NCI-H226 (cell line): ENCODE data around the gene FBXL4.
A peak's percentile ranks its signal among the peaks of the same experiment; 100 is the strongest.
"Not testable (repeated sequence)": the region's sequence is repeated elsewhere in the genome, so short reads cannot be mapped to it uniquely, and the experiment has no call there.

ENCODE experiments used
- DNase-seq: peaks from one replicate; pipeline ENCODE4 v3.0.0-alpha.2; 2015

FBXL4 gene

DNA sequence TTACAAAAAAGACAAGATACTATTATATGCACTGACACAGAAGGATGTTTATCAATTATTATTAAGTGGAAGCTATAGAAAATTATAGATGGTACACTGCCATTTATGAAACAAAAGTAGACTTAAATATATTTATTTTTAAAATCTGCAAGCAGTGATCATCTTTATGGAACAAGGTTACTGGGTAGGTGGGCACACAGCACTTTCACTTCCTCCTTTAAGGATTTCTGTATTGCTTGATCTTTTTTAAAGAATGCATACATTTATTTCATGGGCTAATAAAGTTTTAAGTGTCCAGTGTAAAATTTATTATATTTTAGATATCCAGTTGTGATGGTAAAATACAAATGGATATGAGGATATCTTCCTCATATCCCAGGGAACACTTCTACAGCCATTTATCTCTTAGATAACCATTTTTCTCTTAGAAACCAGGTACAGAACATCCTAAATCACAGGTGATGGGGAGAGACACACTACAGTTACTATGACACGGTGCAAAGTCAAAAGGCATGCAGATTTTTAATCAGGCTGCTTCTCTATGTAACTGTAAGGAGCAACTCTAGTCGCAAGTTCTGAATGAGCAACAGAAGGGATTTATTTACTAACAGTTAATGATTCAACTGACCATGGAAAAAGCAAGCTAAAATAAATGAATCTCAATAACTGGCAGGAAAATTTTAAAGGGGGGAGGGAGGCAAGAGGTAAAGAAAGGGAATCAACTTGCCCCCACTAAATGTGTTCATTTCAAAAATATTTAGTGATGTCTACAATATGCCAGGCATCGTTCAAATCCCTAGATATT is 2.2 kb downstream of the FBXL4 start:
- no peak for DNase-seq

DNA sequence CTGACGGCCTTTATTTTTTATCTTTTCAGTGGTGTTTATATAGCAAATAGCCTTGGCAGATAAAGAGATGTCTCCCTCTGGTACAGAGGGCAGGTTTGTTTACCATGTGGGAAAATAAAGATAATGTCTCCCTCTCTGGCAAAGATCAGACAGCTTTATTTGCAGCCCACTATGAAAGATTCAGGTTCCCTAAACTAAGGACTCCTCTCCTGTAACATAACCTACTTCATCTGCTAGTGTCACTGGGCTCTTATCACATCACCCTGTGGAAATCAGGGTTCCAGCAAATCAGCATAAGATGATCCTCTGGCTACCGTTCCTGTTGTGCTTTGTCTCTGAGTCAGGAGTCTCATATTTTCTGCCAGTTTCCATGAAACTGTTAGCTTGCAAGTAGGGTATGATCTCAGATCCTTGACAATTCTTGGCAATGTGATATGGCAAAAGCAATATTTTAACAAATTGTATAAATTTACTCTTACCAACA is 3.1 kb downstream of the FBXL4 start:
- peak; percentile 66 for DNase-seq

DNA sequence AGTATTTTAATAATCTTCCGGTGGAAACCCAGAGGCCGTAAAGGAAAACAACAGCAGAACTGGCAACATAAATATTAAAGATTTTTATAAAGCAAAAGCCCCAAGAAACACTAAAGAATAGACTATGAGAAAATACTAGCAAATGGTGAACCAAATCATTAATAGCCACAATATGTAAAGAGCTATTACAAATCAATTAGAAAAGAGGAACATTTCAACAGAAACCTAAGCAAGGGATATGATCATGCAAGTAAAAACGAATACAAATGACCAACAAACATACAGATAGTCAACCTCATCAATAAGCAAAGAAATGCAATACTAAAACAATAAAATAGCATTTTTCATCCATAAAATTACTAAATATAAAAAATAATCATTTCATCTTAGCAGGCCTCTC is 3.6 kb downstream of the FBXL4 start:
- DNase-seq: no peak

DNA sequence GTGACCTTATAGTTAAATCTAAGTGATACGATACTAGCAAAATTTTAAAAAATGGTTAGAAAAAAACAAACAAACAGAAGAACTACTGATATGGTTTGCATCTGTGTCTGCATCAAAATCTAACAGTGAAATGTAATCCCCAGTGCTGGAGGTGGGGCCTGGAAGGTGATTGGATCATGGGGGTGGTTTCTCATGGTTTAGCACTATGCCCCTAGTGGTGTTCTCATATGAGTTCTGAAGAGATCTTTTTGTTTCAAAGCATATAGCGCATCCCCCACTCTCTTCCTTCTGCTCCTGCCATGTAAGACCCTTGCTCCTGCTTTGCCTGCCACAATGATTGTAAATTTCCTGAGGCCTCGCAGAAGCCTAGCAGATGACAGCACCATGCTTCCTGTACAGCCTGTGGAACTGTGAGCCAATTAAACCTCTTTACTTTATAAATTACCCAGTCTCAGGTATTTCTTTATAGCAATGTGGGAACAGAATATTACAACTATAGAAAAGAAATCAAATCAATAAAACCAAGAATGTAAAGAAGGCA is 5.4 kb downstream of the FBXL4 start:
- no peak for DNase-seq

DNA sequence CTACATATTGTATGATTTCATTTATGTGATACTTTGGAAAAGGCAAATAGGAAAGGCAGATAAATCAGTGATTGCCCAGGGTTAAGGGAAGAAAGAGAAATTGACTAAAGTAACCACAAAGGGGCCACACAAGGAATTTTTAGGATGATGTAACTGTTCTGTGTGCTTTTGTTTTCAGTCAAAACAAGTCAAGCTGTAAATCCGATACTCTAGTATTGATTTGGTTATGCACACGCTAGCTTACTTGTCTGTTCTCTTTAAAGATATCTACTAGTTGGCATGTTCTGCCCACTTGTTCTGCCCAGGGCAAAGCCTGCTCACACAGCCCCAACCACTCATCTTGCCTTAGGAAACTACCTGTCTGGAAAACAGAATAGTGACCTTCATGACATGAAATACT is 6.4 kb downstream of the FBXL4 start:
- no peak for DNase-seq

DNA sequence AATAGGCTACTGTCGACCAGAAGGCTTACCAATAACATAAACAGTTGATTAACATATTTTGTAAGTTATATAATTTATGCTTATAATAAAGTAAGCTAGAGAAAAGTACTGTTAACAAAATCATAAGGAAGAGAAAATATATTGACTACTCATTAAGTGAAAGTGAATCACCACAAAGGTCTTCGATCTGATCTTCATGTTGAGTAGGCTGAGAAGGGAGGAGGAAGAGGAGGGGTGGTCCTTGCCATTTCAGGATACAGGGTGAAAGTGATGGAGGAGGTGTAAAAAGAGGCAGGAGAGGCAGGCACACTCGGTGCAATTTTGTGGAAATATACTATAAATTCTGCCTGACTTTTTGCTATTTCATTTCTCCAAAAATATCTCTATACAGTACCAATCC is 10.4 kb downstream of the FBXL4 start:
- DNase-seq: no peak

DNA sequence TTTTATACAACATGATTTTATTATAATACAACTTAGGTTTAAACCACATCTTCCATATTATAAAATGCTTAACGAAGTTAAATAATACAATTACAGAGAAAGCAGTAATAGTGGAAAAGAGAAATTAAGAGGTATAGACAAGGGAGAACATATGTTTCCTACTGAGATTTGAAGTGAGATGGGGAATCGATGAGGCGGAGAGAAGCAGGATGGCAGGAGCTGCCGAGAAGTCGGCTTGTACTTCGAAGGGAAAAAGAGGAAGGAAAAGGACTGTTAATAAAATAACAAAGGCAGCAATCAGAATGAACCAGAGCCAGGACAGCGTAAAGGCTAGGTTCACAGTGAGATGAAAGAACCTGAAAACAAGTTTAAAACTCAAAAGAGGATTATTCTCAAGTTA is 15.4 kb downstream of the FBXL4 start:
- no peak for DNase-seq

DNA sequence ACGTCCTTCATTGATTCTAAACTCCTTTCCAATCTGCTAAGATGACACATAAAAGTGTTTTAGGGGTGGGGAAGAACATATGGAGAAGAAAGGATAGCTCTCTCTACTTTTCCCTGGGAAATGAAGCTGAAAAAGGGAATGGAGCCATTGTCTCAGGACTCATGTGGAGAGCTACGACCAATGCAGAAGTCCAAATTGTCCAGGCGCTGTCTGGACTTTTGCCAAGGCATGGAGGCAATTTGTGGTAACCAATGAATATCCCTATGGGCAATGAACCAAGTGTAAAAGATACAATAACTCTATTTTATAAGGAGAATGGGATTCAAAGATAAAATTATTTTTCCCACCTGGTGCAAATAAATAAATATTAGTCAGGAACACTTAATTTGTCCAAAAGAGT is 16.1 kb downstream of the FBXL4 start:
- no peak for DNase-seq

DNA sequence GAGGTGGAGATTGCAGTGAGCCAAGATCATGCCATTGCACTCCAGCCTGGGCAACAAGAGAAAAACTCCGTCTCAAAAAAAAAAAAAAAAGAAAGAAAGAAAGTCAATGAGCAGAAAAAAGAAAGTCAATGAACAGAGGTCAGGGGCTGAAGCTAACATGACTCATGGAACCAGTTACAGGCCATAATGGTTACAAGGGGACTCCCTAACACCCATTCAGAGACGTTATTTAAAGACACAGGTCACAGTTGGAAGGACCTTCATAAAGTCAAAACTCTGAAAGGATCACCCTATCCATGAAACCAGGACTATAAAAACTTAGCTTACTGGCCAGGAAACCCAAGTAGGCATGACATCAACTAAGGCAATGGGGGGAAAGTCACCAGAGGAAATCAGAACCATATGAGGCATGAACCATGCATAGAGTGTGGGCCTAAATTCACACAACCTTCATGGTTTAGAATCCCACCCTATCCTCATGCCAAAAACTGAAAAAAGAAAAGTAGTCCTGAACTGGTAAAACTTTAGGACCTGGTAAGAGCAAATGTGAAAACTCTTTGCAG is 18.2 kb downstream of the FBXL4 start:
- DNase-seq: no peak

DNA sequence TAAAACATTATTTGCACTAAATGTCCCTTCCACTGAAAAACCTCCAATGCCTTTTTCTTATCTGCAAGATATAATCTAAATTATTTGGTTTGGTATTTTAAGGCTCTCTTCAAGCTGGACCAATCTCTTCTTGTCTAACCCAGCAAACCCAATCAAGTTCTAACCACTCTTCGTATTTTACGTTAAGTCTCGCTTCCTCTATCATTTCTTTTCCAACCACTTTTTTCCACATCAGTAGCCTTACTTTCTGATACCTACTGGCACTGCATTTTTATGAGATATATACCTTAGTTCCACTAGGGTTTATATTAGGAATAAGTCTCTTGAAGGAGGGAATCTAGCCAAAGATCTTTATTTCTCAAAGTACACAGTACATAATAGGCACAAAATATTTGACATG is 19.1 kb downstream of the FBXL4 start:
- no peak for DNase-seq

DNA sequence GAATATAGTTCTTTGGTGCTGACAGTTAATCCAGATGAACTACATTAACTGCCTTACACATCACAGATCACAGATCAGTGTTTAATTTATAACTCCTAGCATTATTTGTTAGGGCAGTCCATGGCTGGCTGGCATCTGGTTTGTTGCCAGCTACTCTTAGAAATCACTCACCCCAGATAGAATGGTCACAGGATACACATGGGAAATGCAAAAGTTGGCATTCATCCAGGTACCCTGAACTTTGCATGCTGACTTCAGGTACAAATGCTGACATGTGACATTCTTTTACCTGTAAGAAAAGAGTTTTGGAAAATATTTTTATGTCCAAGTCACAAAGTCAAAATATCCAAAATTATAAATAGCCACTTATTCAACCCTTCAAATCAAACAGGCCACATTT is 20.2 kb downstream of the FBXL4 start:
- DNase-seq: no peak

DNA sequence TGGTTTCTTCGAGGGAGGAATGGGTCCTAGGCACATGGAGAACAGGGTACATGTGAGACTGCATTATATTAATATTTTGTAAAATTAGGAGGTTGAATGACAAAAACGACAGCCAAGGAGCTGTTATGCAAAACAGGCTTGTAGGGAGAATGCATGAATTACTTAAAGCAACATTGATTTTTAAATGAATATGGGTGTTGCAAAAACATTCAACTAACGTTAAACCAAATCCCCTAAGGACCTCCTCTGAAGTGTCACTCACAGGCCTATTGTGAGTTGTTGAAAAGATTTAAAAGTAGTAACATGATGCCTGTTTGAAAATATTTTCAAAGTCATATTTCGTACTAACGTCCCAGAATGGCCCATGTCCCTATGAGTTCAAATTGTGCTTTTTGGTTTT is 21.9 kb downstream of the FBXL4 start:
- no peak for DNase-seq

DNA sequence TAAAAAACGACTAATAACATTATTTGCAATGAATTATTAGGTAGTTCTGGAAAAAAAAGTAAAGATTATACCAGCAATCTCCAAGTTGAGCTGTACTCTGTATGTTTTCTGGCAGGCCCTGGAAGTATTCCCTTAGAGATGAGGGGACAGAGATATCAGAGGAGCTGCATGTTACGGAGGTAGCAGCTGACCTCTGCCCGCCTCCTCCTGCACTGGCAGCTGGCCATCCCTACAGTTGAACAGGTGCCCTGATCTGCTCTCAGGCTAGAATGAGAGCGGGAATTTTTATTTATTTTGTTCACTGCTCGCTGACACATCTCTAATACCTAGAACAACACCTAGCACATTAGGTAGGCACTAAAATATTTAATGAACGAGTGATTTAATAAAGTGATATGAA is 23.1 kb downstream of the FBXL4 start:
- DNase-seq: no peak

DNA sequence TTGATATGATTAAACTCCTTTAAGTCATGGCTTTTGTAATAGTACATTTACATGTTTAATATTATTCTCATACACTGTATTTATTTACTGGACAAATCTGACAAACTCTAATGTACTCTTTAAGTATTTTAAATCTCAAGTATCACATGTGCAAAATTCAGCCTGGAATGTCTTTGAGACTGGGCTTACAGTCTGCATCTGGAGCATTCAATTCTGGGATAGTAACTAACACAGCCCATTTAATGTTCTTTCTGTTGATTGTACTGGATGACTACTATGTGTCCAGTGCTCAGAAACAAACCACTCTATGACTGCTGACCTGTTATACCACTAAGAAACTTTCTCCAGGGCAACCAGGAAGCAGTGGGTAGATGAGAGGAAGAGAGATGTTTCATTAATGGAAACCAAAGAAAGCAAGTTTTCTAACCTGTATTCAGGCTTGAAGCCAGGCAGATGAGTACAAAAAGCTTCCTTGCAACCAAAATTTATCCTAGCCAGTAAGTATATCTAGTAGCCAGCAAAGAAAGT is 26.8 kb downstream of the FBXL4 start:
- DNase-seq: no peak

DNA sequence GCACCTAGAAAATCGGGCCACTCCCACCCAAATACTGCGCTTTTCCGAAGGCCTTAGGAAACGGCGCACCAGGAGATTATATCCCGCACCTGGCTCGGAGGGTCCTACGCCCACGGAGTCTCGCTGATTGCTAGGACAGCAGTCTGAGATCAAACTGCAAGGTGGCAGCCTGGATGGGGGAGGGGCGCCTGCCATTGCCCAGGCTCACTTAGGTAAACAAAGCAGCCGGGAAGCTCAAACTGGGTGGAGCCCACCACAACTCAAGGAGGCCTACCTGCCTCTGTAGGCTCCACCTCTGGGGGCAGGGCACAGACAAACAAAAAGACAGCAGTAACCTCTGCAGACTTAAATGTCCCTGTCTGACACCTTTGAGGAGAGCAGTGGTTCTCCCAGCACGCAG is 36.8 kb downstream of the FBXL4 start:
- DNase-seq: not testable (repeated sequence)

DNA sequence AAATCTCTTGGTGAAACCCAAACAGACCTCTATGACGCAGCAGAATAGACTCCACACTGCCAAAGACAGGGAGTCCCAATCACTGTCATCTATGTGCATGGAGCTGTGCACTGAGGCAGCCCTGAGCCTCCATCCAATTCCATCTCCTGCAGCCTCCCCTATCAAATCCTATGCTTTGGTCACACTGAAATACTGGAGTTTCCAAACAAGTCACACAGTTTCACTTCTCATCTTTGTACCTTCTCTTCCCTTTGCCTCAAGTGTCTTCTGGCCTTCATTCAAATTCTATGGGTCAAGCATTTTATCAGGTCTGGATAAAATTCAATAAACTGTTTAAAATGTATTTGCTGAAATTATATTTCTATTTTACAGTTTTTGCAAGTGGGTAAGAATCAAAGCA is 38.5 kb downstream of the FBXL4 start:
- no peak for DNase-seq

DNA sequence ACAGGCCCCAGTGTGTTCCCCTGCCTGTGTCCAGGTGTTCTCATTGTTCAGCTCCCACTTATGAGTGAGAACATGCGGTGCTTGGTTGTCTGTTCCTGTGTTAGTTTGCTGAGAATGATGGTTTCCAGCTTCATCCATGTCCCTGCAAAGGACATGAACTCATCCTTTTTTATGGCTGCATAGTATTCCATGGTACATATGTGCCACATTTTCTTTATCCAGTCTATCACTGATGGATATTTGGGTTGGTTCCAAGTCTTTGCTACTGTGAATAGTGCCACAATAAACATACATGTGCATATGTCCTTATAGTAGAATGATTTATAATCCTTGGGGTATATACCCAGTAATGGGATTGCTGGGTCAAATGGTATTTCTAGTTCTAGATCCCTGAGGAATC is 41.4 kb downstream of the FBXL4 start:
- not testable (repeated sequence) for DNase-seq

DNA sequence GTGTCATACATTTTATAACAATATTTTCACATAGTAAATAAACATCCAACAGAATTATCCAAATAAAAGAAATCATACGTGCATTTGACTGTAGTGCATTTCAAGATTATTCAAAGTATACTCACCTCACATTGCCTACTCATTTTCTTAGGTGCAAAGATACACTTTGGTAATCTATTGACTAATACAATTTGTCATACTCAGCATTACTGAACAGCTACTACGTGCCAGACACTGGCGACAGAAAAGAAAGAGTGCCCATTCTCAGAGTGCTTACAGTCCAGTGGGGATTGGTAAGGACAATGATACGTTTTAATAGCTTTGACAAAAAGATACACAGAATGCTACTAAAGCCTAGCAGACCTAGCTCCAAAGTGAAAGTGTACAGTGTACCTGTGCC is 42.0 kb downstream of the FBXL4 start:
- no peak for DNase-seq

DNA sequence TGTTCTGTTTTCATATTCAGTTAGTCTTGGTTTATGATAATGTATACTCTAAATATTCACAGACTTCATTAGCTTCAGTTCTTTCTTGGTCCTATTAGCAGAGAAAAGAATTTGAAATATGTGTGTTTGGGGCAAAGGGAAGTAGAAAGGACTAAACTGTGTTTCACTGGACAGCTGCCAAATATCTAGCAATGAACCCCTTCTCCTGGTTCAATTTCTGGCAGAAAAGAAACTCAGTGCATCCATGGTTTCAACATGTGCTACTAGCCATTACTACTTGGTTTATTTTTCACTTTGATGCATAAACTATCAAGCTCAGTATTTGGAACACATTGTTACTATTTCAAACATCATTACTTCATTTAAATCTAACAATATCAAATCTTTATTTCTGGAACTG is 43.6 kb downstream of the FBXL4 start:
- DNase-seq: no peak

DNA sequence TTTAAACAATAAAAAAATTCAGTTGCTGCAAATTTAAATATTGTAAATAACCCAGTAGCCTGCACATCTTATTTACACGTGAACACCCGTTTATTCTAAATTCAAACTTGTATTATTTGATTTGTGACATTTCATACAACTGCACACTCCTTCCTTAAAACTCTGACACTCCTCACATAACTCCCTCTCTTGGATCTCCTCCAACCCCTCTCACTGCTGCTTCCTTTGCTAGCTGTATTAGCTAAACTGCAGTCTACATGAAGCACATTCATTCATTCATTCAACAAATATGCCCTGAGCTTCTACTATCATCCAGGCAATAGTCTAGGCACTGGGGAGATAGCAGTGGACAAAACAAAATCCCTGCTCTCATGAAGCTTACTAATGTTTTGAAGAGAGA is 47.0 kb downstream of the FBXL4 start:
- no peak for DNase-seq

DNA sequence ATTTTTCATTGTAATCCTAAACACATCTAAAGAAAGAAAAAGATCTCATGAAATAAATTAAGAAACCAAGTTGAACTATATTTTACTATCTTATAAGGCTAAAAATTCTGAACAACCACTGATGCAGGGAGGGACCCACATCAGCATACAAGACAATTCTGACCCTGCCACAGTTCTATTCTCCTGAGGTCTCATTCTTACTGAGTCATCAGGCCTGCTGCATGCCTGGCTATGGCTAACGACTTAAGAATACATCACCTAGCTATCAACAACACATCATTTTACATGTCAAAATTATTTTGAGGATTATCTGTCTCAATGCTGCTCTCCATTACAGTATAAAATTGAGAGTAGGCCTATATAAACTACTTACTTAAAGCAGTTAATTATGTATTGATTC is 52.9 kb downstream of the FBXL4 start:
- no peak for DNase-seq

DNA sequence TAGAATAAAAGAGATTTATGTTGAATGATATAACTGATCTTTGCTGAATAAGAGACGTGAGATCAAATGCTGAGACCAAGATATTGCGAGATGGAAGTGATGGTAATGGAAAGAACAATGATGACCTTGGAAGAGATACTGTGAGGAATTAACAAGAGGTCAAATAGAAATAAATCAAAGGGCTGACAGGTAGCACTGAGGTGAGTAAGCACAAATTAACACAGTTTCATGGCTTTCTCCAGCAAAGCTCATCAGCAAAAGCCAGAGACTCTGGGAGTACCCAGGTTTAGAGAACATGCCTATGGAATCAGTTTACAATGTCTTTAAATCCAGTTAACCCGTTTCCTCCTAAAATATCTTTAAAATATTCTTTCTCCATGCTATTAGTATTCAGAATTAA is 60.1 kb downstream of the FBXL4 start:
- DNase-seq: no peak

DNA sequence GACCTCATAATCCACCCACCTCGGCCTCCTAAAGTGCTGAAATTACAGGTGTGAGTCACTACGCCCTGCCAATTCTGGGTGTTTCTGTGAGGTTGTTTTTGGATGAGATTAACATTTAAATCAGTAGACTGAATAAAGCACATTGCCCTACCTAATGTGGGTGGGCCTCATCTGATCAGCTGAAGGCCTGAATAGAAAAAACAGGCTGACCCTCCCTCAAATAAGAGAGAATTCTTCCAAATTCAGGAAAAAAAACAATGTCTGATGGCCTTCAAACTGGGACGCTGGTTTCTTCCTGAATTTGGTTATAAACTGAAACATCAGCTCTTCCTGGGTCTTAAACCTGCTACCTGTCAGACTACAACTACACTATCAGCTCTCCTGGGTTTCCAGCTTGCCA is 62.4 kb downstream of the FBXL4 start:
- no peak for DNase-seq

DNA sequence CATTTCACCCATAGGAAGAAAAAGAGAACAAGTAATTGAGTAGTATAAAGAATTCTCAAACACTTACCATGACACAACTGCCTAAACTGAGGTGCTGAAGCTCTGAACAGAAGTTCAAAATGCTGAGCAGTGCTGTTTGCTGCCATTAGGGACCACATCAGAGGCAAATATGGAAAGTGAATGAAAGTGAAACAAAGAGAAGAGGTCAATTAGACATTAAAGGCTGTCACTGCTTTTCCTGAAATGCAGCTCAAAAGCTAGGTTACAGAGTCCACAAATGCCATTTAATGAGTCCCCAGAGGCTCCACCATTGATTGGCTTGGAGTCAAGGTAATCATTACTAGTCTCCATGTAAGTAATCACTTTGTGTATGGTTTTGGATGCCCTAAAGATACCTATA is 67.3 kb downstream of the FBXL4 start:
- no peak for DNase-seq
